Measurements from ENCODE around the gene CPPED1.

The CPPED1 gene

DNA sequence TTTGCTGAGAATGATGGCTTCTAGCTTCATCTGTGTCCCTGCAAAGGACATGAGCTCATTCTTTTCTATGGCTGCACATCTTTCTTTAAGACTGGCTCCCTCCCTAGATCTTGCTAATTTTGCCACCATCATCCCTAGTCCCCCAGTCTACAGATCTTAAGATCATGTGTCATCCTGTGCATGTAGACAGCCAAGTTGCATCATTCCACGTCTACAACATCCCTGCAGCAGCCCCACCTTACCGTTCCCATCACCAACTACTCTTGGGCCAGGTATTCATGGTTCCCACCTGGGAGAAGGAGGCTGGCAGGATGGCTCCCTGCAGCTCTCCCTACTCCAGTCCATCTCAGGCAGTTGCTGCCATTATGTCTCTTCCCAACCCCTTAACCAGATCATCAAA, 12.3 kb downstream of the CPPED1 start:
- DNase-seq (ENCODE audit: extremely low read depth, low read depth) = no peak
- TF ChIP-seq, protein P1, sequence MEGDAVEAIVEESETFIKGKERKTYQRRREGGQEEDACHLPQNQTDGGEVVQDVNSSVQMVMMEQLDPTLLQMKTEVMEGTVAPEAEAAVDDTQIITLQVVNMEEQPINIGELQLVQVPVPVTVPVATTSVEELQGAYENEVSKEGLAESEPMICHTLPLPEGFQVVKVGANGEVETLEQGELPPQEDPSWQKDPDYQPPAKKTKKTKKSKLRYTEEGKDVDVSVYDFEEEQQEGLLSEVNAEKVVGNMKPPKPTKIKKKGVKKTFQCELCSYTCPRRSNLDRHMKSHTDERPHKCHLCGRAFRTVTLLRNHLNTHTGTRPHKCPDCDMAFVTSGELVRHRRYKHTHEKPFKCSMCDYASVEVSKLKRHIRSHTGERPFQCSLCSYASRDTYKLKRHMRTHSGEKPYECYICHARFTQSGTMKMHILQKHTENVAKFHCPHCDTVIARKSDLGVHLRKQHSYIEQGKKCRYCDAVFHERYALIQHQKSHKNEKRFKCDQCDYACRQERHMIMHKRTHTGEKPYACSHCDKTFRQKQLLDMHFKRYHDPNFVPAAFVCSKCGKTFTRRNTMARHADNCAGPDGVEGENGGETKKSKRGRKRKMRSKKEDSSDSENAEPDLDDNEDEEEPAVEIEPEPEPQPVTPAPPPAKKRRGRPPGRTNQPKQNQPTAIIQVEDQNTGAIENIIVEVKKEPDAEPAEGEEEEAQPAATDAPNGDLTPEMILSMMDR (IDR thresholded peaks at IDR 0.05; ENCODE audit: low read depth, low read length) = no peak

DNA sequence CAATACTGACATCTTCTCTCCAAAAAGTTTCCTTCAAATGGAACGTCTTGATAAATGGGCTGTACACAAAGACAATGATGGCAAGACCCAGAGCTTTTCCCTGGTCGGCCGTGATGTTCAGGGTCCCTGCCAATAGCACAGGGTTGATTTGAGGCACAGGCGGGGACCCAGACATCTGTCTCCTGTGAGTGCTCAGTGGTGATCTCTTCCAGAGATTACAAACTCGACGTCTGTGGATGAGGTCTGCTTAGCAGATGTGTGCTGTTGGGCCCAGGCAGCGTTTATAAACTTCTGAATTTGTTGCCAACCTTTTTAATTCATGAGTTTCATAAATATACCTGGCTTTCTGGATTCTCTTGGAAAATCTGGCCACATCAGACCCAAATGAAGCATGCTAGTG, 14.9 kb downstream of the CPPED1 start:
- TF ChIP-seq, protein P1 (IDR thresholded peaks at IDR 0.05; ENCODE audit: low read depth, low read length) = no peak
- DNase-seq (ENCODE audit: extremely low read depth, low read depth) = no peak

DNA sequence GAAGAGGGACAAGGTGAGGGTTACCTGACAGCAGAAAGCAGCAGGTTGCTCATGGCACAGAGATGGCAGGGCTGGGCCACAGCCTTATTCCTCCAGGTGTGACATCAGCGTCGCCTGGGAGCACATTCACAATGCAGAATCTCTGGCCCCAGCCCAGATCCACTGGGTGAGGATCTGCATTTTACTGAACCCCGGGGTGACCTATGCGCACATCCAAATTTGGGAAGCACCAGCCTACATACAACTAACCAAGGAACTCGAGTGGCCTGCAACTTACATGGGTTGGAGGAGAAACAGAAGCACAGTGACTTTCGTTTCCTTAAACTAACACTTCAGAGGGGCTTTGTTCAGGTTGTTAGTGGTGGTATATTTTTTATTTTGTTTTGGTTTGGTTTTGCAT, 17.6 kb downstream of the CPPED1 start:
- TF ChIP-seq, protein P1 (IDR thresholded peaks at IDR 0.05; ENCODE audit: low read depth, low read length) = no peak
- no peak for DNase-seq (ENCODE audit: extremely low read depth, low read depth)

DNA sequence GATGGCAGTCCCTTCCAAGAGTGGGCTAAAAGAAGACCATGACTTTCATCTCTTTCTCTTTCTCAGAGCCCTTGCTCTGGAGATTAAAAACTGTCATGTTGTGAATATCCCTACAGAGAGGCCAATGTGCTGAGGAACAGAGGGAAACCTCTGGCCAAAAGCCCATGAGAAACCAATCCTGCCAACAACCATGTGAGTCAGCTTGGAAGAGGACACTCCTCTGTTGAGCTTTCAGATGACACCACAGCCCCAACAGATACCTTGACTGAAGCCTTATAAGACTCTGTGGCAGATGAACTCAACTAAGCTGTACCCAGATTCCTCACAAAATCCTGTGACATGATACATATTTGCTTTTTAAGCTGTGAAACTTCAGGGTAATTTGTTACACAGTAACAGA, 19.6 kb downstream of the CPPED1 start:
- TF ChIP-seq, protein P1 (IDR thresholded peaks at IDR 0.05; ENCODE audit: low read depth, low read length) = no peak
- DNase-seq (ENCODE audit: extremely low read depth, low read depth) = no peak

DNA sequence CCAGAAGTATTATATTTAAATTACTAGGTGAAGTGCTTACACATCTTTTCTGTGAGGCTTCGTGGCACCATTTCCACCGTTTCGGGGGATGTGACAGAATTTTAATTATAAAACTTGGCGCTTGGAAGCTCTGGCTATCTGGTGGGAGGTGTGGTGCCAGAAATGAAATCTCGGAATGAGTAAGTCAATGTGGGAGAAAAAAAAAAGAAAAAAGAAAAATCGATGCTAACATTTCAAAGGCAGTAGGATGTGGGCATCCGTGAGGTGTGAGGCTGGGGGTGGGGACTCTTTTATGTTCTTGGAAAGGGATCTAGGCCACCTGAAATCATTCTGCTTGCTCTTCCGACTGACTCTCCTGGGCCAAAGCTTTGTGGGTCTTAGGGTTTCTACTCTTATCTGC, 21.9 kb downstream of the CPPED1 start:
- TF ChIP-seq, protein P1 (IDR thresholded peaks at IDR 0.05; ENCODE audit: low read depth, low read length) = no peak
- DNase-seq (ENCODE audit: extremely low read depth, low read depth) = no peak

DNA sequence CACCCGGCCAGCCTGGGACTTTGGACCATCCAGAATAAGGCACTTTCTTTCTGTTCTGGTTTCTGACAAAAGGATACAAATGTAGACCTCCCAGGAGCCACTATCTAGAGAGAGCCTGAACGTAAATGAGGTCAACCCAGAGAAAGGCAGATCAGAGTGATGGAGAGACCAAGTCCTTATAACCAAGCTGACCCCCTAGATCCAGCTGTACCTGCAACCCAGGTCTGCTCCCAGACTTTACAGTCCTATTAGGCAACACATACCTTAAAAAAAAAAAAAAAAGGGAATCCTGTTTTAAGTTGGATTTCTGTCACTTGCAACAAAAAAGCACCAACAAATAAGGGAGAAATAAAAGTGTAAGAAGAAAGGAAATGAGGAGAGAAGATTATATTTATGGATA, 23.2 kb downstream of the CPPED1 start:
- no peak for DNase-seq (ENCODE audit: extremely low read depth, low read depth)
- TF ChIP-seq, protein P1 (IDR thresholded peaks at IDR 0.05; ENCODE audit: low read depth, low read length) = no peak

DNA sequence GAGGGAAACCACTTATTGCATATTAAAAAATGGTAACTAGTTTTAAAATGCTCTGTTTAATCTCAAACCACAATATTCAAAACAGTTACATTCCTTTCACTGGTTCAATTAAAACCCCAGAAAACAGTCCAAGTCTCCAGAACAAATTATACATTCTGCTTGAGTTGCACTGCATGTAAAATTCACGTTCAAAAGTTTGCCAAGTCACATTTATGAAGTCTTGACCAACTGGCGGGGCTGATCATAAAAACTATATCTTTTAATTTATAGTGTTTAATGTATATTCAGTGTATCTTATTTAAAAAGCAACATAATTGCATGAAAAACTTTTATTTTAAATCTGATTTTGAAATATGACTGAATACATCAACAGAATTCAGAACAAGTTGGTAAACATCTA, 25.0 kb downstream of the CPPED1 start:
- DNase-seq (ENCODE audit: extremely low read depth, low read depth) = no peak
- TF ChIP-seq, protein P1 (IDR thresholded peaks at IDR 0.05; ENCODE audit: low read depth, low read length) = no peak

Data from AG09319 (cell line).